DOHH2 (cell line): ENCODE data around the gene RBMS3.

ENCODE experiments used
- H3F3A ChIP-seq: fragments of 200-600 bp; sonication (generic), shearing (Covaris generic); 2 replicates; pipeline ENCODE4 v1.6.0; 2016; ENCODE audit warnings: antibody characterized with exemption, mild to moderate bottlenecking; ENCODE audit not compliant: control insufficient read depth, insufficient read depth
- H3K27ac ChIP-seq: fragments of 200-600 bp; sonication (generic); 2 replicates; pipeline ENCODE4 v1.5.1; 2014; ENCODE audit warnings: low read depth, mild to moderate bottlenecking, low read length, moderate library complexity
- H3K27me3 ChIP-seq: fragments of 200-600 bp; sonication (generic); 2 replicates; pipeline ENCODE4 v1.6.1; 2014; ENCODE audit warnings: mild to moderate bottlenecking, low read length, mixed read lengths; ENCODE audit not compliant: control insufficient read depth
- H3K36me3 ChIP-seq: fragments of 200-600 bp; sonication (generic); 2 replicates; pipeline ENCODE4 v1.6.1; 2014; ENCODE audit warnings: mild to moderate bottlenecking, low read length, moderate library complexity, mixed read lengths; ENCODE audit not compliant: control insufficient read depth
- H3K4me1 ChIP-seq: fragments of 200-600 bp; sonication (generic); 2 replicates; pipeline ENCODE4 v1.6.1; 2014; ENCODE audit warnings: mild to moderate bottlenecking, low read length, mixed read lengths; ENCODE audit not compliant: control insufficient read depth
- H3K4me2 ChIP-seq: fragments of 200-600 bp; sonication (generic); 2 replicates; pipeline ENCODE4 v1.6.0; 2014; ENCODE audit warnings: mild to moderate bottlenecking, low read length, moderate library complexity
- H3K4me3 ChIP-seq: fragments of 200-600 bp; sonication (generic); 2 replicates; pipeline ENCODE4 v1.5.1; 2014; ENCODE audit warnings: mild to moderate bottlenecking, low read length, mixed read lengths
- H3K79me2 ChIP-seq: fragments of 200-600 bp; sonication (generic); 2 replicates; pipeline ENCODE4 v1.6.1; 2014; ENCODE audit warnings: mild to moderate bottlenecking, low read length, mixed read lengths; ENCODE audit not compliant: control insufficient read depth
- H3K9me2 ChIP-seq: fragments of 200-600 bp; sonication (generic); replicated peaks from 2 replicates; pipeline ENCODE4 v1.6.1; 2014; ENCODE audit warnings: mild to moderate bottlenecking, low read length, mixed read lengths; ENCODE audit not compliant: control insufficient read depth
- H3K9me3 ChIP-seq: fragments of 200-600 bp; sonication (generic); 2 replicates; pipeline ENCODE4 v1.6.1; 2014; ENCODE audit warnings: antibody characterized with exemption, low read length, mixed read lengths; ENCODE audit not compliant: control insufficient read depth, insufficient read depth
- H4K20me1 ChIP-seq: fragments of 200-600 bp; sonication (generic); 2 replicates; pipeline ENCODE4 v1.6.0; 2014; ENCODE audit warnings: low read depth, mild to moderate bottlenecking, antibody characterized with exemption, low read length, moderate library complexity; ENCODE audit not compliant: control insufficient read depth, insufficient read depth
- CTCF ChIP-seq: fragments of 200-600 bp; sonication (generic); IDR thresholded peaks from one replicate; pipeline ENCODE4 v1.5.1; 2014; ENCODE audit warnings: antibody characterized with exemption, mild to moderate bottlenecking, low read depth, low read length; ENCODE audit not compliant: poor library complexity, severe bottlenecking
- EZH2phosphoT487 ChIP-seq: fragments of 200-600 bp; sonication (generic); IDR thresholded peaks from 2 replicates; pipeline ENCODE4 v1.6.1; 2017; ENCODE audit warnings: borderline replicate concordance, mild to moderate bottlenecking, antibody characterized with exemption, low read length, moderate library complexity, mixed read lengths

The RBMS3 gene

GRCh38 chr3:29255854-29256696, 24.8 kb upstream of the RBMS3 start:
- no peaks in the 10 kb centered on the region for H3K9me3 ChIP-seq
- no peaks in the 10 kb centered on the region for H3K9me2 ChIP-seq
- H3K4me1 ChIP-seq = no peaks in the 10 kb centered on the region
- H3K36me3 ChIP-seq = no peaks in the 10 kb centered on the region
- no peaks in the 10 kb centered on the region for H3F3A ChIP-seq
- no peaks in the 10 kb centered on the region for H3K27me3 ChIP-seq
- no peak overlapping the region for H3K27ac ChIP-seq
- H3K4me3 ChIP-seq = no peak overlapping the region
- H3K4me2 ChIP-seq = no peak overlapping the region
- no peaks in the 10 kb centered on the region for H4K20me1 ChIP-seq
- no peaks in the 10 kb centered on the region for H3K79me2 ChIP-seq
- no peak for TF ChIP-seq CTCF
- TF ChIP-seq EZH2phosphoT487 = no peak

GRCh38 chr3:29258161-29258560, 22.7 kb upstream of the RBMS3 start:
- TF ChIP-seq EZH2phosphoT487 = no peak
- no peak for TF ChIP-seq CTCF
- H4K20me1 ChIP-seq = no peaks in the 10 kb centered on the region
- no peaks in the 10 kb centered on the region for H3K36me3 ChIP-seq
- no peak overlapping the region for H3K4me2 ChIP-seq
- H3K27me3 ChIP-seq = no peaks in the 10 kb centered on the region
- no peaks in the 10 kb centered on the region for H3K4me1 ChIP-seq
- no peak overlapping the region for H3K27ac ChIP-seq
- no peaks in the 10 kb centered on the region for H3K79me2 ChIP-seq
- no peaks in the 10 kb centered on the region for H3K9me2 ChIP-seq
- H3K9me3 ChIP-seq = no peaks in the 10 kb centered on the region
- no peak overlapping the region for H3K4me3 ChIP-seq
- H3F3A ChIP-seq = no peaks in the 10 kb centered on the region

GRCh38 chr3:29261119-29261518, 19.8 kb upstream of the RBMS3 start:
- H3K36me3 ChIP-seq = no peaks in the 10 kb centered on the region
- H3F3A ChIP-seq = no peaks in the 10 kb centered on the region
- H3K4me1 ChIP-seq = no peaks in the 10 kb centered on the region
- H3K4me3 ChIP-seq = no peak overlapping the region
- H4K20me1 ChIP-seq = no peaks in the 10 kb centered on the region
- H3K9me2 ChIP-seq = no peaks in the 10 kb centered on the region
- no peaks in the 10 kb centered on the region for H3K27me3 ChIP-seq
- H3K9me3 ChIP-seq = no peaks in the 10 kb centered on the region
- no peak for TF ChIP-seq EZH2phosphoT487
- no peak overlapping the region for H3K27ac ChIP-seq
- H3K4me2 ChIP-seq = no peak overlapping the region
- no peaks in the 10 kb centered on the region for H3K79me2 ChIP-seq

- Histone ChIP-seq H3F3A (no peaks in the 10 kb centered on the region), H4K20me1 (no peaks in the 10 kb centered on the region), H3K4me1 (no peaks in the 10 kb centered on the region), H3K79me2 (no peaks in the 10 kb centered on the region), H3K27ac (no peak overlapping the region), H3K4me3 (no peak overlapping the region), H3K27me3 (no peaks in the 10 kb centered on the region), H3K9me2 (no peaks in the 10 kb centered on the region), H3K36me3 (no peaks in the 10 kb centered on the region), H3K4me2 (no peak overlapping the region), H3K9me3 (no peaks in the 10 kb centered on the region)
- TF ChIP-seq EZH2phosphoT487 (no peak), CTCF (no peak)
These were observed 17.4 kb upstream of the RBMS3 start for GRCh38 chr3:29263476-29263875.
